ENCODE results near the gene ABHD14A. TPM values are rescaled to one million over a fixed set of nuclear protein-coding genes. Genes with fewer than 3 reads are reported as not detected.

ABHD14A gene
- total and polyA plus RNA-seq, 2 of the 13 experiments (the other 11 are each of a cell fraction or from before 2014, with no cell fraction given) = 29.5 to 46.9 TPM

DNA sequence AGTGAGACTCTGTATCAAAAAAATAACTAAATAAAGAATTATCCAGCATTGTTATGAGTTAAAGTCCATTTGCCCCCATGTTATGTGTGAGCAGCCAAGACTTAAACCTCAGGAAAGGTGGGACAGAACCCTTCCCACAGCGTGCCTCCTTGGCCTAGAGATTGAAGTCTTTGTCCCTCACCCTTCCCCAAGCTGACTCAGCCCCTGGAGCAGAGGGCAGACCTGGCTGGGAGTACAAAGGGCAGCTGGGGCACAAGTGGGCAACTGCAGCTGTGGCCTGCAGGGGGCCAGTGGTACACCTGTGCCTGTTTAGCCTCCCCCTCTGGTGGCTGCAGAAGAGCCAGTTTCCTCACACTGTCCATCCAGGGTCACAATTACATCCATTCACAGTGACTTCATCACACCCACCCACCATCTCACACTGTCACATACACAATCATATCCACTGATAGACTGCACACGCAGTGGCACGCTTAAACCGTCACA lies 7.5 kb downstream of the ABHD14A start (continued):
- TF ChIP-seq, protein P1, sequence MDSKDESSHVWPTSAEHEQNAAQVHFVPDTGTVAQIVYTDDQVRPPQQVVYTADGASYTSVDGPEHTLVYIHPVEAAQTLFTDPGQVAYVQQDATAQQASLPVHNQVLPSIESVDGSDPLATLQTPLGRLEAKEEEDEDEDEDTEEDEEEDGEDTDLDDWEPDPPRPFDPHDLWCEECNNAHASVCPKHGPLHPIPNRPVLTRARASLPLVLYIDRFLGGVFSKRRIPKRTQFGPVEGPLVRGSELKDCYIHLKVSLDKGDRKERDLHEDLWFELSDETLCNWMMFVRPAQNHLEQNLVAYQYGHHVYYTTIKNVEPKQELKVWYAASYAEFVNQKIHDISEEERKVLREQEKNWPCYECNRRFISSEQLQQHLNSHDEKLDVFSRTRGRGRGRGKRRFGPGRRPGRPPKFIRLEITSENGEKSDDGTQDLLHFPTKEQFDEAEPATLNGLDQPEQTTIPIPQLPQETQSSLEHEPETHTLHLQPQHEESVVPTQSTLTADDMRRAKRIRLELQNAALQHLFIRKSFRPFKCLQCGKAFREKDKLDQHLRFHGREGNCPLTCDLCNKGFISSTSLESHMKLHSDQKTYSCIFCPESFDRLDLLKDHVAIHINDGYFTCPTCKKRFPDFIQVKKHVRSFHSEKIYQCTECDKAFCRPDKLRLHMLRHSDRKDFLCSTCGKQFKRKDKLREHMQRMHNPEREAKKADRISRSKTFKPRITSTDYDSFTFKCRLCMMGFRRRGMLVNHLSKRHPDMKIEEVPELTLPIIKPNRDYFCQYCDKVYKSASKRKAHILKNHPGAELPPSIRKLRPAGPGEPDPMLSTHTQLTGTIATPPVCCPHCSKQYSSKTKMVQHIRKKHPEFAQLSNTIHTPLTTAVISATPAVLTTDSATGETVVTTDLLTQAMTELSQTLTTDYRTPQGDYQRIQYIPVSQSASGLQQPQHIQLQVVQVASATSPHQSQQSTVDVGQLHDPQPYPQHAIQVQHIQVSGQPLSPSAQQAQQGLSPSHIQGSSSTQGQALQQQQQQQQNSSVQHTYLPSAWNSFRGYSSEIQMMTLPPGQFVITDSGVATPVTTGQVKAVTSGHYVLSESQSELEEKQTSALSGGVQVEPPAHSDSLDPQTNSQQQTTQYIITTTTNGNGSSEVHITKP (CRISPR knock-in tag; IDR thresholded peaks at IDR 0.05; ENCODE audit: low read depth) = peak; percentile 35; the same call in 1 of the 2 replicates
- TF ChIP-seq, protein P2, sequence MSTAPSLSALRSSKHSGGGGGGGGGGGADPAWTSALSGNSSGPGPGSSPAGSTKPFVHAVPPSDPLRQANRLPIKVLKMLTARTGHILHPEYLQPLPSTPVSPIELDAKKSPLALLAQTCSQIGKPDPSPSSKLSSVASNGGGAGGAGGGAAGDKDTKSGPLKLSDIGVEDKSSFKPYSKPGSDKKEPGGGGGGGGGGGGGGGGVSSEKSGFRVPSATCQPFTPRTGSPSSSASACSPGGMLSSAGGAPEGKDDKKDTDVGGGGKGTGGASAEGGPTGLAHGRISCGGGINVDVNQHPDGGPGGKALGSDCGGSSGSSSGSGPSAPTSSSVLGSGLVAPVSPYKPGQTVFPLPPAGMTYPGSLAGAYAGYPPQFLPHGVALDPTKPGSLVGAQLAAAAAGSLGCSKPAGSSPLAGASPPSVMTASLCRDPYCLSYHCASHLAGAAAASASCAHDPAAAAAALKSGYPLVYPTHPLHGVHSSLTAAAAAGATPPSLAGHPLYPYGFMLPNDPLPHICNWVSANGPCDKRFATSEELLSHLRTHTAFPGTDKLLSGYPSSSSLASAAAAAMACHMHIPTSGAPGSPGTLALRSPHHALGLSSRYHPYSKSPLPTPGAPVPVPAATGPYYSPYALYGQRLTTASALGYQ (CRISPR knock-in tag; IDR thresholded peaks at IDR 0.05) = no peak; the same call in 1 of the 2 replicates
- no peak; the same call in 1 of the 2 replicates for TF ChIP-seq CREM (IDR thresholded peaks at IDR 0.05)
- no peak for TF ChIP-seq CREM (CRISPR knock-in tag; IDR thresholded peaks at IDR 0.05)
- TF ChIP-seq NCOA2 (CRISPR knock-in tag; IDR thresholded peaks at IDR 0.05) = no peak; the same call in 1 of the 2 replicates
- TF ChIP-seq SIN3B (IDR thresholded peaks at IDR 0.05; ENCODE audit: low read length) = peak; percentile 50
- TF ChIP-seq ZNF563 (CRISPR knock-in tag; IDR thresholded peaks at IDR 0.05) = no peak
- TF ChIP-seq ZNF326 (CRISPR knock-in tag; IDR thresholded peaks at IDR 0.05; ENCODE audit: borderline replicate concordance) = no peak
- TF ChIP-seq ZNF282 (IDR thresholded peaks at IDR 0.05; ENCODE audit: partially characterized antibody) = no peak
- TF ChIP-seq, protein P3, sequence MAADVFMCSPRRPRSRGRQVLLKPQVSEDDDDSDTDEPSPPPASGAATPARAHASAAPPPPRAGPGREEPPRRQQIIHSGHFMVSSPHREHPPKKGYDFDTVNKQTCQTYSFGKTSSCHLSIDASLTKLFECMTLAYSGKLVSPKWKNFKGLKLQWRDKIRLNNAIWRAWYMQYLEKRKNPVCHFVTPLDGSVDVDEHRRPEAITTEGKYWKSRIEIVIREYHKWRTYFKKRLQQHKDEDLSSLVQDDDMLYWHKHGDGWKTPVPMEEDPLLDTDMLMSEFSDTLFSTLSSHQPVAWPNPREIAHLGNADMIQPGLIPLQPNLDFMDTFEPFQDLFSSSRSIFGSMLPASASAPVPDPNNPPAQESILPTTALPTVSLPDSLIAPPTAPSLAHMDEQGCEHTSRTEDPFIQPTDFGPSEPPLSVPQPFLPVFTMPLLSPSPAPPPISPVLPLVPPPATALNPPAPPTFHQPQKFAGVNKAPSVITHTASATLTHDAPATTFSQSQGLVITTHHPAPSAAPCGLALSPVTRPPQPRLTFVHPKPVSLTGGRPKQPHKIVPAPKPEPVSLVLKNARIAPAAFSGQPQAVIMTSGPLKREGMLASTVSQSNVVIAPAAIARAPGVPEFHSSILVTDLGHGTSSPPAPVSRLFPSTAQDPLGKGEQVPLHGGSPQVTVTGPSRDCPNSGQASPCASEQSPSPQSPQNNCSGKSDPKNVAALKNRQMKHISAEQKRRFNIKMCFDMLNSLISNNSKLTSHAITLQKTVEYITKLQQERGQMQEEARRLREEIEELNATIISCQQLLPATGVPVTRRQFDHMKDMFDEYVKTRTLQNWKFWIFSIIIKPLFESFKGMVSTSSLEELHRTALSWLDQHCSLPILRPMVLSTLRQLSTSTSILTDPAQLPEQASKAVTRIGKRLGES (CRISPR knock-in tag; IDR thresholded peaks at IDR 0.05; ENCODE audit: borderline replicate concordance) = no peak

Measured in HepG2 (cell line).